ENCODE measurements around the gene GHRL.
"Not testable (repeated sequence)": the region's sequence is repeated elsewhere in the genome, so short reads cannot be mapped to it uniquely, and the experiment has no call there.

GHRL gene

GRCh38 chr3:10279384-10280176, 13.2 kb downstream of the GHRL start:
- H3K4me3 ChIP-seq (ENCODE audit: low read depth, low read length) = no peak overlapping the region
- CTCF ChIA-PET = no interaction called here
- POLR2A ChIA-PET = no interaction called here
- no peak for DNase-seq (ENCODE audit: low read depth, low spot score)
- TF ChIP-seq CTCF (IDR thresholded peaks at IDR 0.05; ENCODE audit: insufficient read depth, low read length, missing control alignments) = no peak

- POLR2A ChIA-PET = no interaction called here
- CTCF ChIA-PET = no interaction called here
- no peak for DNase-seq (ENCODE audit: low read depth, low spot score)
- TF ChIP-seq CTCF (IDR thresholded peaks at IDR 0.05; ENCODE audit: insufficient read depth, low read length, missing control alignments) = no peak
- H3K4me3 ChIP-seq (ENCODE audit: low read depth, low read length) = no peak overlapping the region
Measured at GRCh38 chr3:10278501-10278900, 14.2 kb downstream of the GHRL start.

- no peak overlapping the region for H3K4me3 ChIP-seq (ENCODE audit: low read depth, low read length)
- CTCF ChIA-PET = interaction anchor here (3.5 kb wide), 1 partner anchor 9 kb away, joined by 28 read pairs; no protein-coding TSS in a partner anchor
Measured at GRCh38 chr3:10277115-10277625, 15.6 kb downstream of the GHRL start.

GRCh38 chr3:10274601-10275000, 18.1 kb downstream of the GHRL start:
- POLR2A ChIA-PET = no interaction called here
- no peak for TF ChIP-seq CTCF (IDR thresholded peaks at IDR 0.05; ENCODE audit: insufficient read depth, low read length, missing control alignments)
- H3K4me3 ChIP-seq (ENCODE audit: low read depth, low read length) = no peak overlapping the region
- CTCF ChIA-PET = interaction anchor here (0.7 to 3.5 kb wide), 3 partner anchors 9 to 11 kb away, joined by 3 to 28 read pairs (median 14); no protein-coding TSS in a partner anchor
- DNase-seq (ENCODE audit: low read depth, low spot score) = no peak

More at GRCh38 chr3:10277115-10277625, 15.6 kb downstream of the GHRL start:
- no peak for DNase-seq (ENCODE audit: low read depth, low spot score)
- no peak for TF ChIP-seq CTCF (IDR thresholded peaks at IDR 0.05; ENCODE audit: insufficient read depth, low read length, missing control alignments)
- POLR2A ChIA-PET = no interaction called here

GRCh38 chr3:10273702-10274305, 18.9 kb downstream of the GHRL start:
- no peak for DNase-seq (ENCODE audit: low read depth, low spot score)
- TF ChIP-seq CTCF (IDR thresholded peaks at IDR 0.05; ENCODE audit: insufficient read depth, low read length, missing control alignments) = no peak
- POLR2A ChIA-PET = no interaction called here
- no peak overlapping the region for H3K4me3 ChIP-seq (ENCODE audit: low read depth, low read length)
- CTCF ChIA-PET = interaction anchor here (0.7 to 5.4 kb wide), 4 partner anchors 9 to 13 kb away, joined by 3 to 36 read pairs (median 21); no protein-coding TSS in a partner anchor

- ChIA-PET CTCF (interaction anchor here (0.6 to 5.4 kb wide), 3 partner anchors 9 to 232 kb away, joined by 4 to 36 read pairs (median 14); no protein-coding TSS in a partner anchor), POLR2A (no interaction called here)
- no peak for DNase-seq (ENCODE audit: low read depth, low spot score)
- no peak overlapping the region for H3K4me3 ChIP-seq (ENCODE audit: low read depth, low read length)
- no peak for TF ChIP-seq CTCF (IDR thresholded peaks at IDR 0.05; ENCODE audit: insufficient read depth, low read length, missing control alignments)
Measured at GRCh38 chr3:10272977-10273376, 19.8 kb downstream of the GHRL start.

GRCh38 chr3:10272476-10272875, 20.3 kb downstream of the GHRL start:
- H3K4me3 ChIP-seq (ENCODE audit: low read depth, low read length); POLR2A ChIA-PET; DNase-seq (ENCODE audit: low read depth, low spot score): not testable (repeated sequence)
- CTCF ChIA-PET = interaction anchor here (0.6 to 5.4 kb wide), 3 partner anchors 9 to 231 kb away, joined by 4 to 36 read pairs (median 14); no protein-coding TSS in a partner anchor

Data from AG04449 (cell line).